DMS153 (cell line): ENCODE data around the gene TPX2.

ENCODE experiments used
- DNase-seq: peaks from one replicate; lab custom pipeline; 2025; lab: John Stamatoyannopoulos, UW

TPX2 gene

DNA sequence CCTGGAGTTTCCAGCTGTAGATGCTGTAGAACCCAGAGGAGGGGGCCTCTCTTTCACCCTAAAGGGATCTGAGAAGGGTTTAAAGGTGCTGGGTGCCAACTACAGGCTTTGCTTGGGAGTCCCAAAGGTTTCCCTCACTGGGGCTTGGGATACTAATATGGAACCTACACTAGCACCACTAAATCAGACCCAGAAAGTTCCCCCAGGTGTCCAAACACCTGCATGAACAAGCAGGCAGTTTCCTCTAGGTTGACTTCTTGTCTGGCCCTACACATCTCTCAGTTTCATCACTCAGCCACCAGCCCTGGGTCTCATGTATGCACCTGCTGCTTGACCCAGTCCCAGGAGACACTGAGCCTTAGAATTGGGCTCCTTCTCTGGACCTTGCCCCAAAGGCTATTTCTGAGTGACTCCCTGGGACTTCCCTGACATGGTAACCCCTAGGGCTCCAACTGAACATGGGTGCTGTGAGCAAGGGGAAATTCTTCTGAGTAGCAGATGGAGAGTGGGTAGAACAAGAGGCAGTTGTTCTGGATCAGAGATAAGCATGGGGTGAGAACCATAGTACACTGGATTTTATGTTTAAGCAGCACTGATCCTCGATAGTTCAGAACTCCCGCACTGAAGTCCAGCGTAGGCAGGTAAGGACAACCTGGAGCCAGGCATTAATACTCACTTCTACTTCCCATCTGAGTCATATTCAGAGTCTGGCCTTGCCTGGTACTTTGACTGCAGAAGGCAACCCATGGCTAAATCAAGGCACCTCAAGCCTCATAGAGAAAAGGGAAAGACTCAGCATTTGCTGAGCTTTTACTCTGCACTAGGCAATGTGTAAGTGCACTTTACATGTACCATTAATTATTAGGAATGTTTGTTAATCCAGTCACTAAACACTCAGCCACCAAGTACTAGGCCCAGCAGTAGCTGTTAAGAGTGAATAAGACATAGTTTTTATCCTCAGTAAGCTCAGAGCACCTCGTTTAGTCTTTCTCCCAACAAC, 33.2 kb upstream of the TPX2 start:
- no peak for DNase-seq

DNA sequence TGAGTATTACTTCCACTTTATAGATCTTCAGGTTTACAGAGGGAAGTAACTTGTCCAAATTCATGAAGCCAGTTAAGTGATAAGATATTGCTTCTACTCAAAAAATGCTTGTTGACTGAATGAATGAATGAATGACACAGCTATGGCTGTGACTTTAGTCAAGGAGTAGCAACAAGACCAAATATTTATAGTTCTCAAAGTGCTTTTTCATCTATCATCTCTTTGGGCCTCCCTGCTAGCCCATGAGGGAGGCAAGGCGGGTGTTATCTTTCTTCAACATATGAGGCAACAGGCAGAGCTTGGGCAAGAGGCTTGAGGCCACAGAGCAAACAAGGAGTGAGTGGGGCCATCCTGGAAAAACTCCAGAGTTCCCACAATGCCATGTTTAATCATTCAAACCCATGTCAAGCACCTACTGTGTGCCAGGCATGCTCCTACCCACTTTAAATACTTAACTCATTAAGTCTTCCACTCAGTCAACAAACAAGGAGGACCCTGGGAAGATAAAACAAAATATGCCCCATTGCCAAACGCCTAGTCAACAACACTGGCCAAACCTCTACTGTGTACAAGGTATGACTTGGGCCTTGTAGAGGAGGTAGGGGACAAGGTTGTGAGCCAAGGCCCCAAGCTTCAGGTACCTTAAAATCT, 32.4 kb upstream of the TPX2 start:
- no peak for DNase-seq

DNA sequence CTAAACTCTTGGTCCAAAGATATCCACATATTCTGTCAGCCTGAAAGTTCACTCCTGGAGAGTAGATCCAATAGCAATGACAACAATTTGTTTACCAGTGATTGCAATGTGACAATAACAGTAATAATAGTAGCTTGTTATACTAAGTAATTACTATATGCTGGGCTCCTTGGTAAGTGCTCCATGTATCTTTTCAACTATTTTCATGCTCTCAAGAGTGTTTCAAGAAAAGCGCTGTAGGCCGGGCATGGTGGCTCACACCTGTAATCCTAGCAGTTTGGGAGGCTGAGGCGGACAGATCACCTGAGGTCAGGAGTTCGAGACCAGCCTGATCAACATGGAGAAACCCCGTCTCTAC, 31.9 kb upstream of the TPX2 start:
- no peak for DNase-seq

DNA sequence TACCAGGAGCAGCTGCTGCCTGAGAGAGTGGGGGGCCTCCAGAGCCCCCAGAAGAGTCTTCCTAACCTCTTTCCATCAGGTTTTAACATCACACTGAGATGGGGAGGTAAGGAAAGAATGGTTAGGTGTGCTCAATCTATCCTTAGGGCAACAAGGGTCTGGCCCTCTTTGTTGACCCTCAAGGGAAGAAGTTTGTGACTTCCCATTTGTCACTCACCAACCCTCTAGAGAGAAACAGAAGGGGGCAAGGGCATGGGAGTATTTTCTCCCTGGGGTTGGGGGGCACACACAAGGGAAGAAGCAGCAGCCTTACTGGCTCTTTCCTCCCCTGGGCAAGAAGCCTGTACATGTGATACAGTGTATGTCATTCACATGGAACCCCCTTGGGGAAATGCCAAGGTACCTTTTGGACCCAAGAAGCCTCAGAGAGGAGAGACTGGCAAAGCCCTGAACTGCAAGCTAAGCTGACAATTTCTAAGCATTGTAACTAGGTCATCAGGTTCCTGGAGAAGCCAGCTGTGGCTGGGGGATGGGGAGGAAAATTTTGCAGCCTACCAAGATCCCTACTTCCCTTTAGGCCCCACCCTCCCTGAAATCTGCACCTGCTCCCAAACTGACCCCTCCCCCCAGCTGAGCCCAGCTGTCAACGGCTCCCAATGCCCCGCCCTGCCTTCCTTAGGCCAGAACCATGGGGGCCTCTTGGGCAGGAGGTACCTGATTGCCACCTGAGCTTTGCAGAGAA, 30.9 kb upstream of the TPX2 start:
- DNase-seq = peak; percentile 93

DNA sequence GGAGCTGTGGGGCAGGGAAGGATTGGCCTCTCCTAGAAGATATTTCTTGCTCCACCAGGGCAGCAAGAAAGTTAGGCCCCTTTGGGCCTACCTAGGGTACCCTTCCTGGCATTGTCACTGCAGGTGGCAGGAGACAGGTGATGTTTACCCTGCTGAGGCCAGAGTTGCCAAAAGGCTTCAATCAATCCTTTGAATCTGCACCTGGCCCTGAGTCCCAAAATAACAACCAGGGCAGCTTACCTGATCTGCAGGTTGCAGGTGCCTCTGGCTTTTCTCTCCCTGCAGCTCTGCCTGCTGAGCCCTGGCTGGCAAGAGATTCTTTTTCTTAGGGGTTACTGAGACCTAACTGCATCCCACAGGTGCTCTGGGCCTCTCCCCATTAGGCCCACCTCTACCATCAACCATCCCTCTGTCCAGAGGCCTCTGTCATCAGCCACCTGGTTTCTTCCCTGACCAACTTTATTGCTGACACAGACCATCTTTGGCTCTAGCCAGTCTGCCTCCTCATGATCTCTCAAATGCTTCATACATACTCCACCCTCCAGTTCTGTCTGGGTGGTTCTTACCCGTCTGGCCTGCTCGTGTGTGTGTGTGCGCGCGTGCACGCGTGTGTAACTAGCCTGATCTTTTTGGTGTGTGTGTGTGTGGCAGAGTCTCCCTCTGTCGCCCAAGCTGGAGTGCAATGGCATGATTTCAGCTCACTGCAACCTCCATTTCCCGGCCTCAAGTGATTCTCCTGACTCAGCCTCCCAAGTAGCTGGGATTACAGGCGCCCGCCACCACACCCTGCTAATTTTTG, 30.2 kb upstream of the TPX2 start:
- DNase-seq = peak; percentile 94

DNA sequence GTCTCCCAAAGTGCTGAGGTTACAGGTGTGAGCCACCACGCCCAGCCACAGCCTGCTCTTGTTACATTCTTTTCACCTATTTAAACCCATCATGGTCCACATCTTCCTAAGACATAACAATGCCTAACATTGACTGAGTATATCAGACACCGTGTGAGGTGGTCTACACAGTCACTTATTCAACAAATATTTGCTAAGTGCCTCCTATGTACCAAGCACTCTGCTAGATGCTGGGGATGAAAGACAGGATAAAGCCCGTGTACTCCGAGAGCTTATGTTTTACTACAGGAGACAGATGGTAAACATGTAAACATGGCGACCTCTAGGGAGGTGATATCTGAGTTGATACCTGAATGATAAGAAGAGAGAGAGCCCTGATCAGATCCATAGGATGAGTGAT, 29.2 kb upstream of the TPX2 start:
- DNase-seq = peak; percentile 14

DNA sequence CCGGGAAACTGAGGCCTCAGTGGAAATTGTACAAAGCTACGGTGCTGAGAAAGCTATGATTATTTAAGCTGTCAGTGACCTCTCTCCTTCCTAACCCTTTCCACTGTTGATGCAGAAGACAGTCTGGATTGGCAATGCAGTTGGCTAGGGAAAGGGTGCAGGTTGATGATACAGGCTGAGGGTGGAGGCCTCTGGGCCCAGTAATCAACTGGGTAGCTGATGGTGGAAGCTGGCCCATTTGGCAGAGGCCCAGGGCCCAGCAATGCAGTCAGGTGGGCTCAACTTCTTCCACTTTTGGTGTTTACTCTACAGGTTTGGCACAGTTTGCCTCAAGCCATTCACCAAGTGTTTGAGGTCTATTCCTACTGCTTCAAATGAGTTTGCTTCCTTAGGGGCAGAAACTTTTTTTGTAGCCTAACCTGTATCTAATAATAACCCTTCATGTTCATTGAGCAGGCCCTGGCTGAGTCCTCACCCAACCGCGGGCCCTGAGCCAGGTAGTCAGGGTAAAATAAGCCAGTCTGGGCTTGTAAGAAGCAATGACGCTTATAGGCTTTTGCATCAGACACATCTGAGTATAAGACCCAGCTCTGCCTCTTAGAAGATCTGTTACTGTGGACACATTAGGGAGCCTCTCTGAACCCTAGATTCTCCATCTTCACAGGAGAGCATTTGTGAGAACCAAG, 28.5 kb upstream of the TPX2 start:
- DNase-seq = peak; percentile 58

DNA sequence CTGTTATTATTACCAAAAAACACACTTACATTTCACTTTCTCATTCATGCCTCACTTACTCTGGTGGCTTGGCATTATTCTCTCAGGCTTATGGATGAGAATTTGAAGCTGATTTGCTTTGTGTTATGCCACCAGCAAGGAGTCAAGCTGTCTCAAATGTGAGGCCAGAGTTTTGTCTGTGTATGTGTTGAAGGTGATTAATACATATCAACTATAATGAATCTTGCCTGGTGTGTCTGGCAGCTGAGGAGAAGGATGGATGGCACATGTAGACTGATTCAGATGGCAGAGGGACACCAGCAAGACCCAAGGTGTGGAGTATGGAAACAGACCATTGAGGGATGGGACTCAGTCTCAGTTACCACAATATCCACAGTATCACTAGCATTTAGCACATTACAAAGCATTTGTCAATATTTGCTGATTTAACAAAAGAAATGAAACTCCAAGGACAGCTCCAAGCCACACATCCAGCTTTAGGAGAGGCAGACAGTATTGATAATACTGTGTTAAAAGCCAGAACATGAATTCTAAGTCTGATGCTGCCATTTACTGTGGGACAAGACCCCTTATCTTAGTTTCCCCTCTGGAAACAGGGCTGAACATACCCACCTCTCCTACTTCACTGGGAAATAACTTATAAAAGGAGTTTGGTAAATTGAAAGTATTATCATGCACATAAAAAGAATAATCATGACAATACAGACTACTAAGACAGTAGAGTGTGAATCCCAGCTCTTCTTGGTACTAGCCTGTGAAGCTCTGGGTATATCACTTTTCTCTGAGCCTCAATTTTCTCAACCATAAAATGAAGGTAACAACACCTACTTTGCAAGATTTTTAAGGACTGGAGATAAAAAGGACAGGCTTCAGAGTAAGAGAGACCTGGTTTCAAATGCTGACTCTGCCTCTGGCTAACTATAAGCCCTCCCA, 27.6 kb upstream of the TPX2 start:
- DNase-seq = peak; percentile 30

DNA sequence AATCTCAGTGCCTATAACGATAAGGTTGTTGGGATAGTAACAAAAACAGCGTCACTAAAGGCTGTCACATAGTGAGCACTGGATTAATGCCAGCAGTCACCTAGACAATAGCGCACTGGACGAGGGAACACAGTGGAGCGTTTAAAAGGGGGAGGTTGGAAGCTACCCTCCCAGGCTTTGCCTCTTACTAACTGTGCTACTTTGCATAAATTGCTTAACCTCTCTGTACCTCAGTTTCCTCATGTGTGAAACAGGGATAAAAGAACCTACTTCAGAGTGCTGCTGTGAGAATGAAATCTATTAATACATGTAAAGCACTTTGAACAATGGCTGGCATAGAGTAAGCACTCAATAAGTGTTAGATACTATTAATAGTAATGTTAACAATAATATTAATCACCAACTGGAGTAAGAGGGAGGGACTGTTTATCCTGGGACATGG, 27.0 kb upstream of the TPX2 start:
- peak; percentile 74 for DNase-seq

DNA sequence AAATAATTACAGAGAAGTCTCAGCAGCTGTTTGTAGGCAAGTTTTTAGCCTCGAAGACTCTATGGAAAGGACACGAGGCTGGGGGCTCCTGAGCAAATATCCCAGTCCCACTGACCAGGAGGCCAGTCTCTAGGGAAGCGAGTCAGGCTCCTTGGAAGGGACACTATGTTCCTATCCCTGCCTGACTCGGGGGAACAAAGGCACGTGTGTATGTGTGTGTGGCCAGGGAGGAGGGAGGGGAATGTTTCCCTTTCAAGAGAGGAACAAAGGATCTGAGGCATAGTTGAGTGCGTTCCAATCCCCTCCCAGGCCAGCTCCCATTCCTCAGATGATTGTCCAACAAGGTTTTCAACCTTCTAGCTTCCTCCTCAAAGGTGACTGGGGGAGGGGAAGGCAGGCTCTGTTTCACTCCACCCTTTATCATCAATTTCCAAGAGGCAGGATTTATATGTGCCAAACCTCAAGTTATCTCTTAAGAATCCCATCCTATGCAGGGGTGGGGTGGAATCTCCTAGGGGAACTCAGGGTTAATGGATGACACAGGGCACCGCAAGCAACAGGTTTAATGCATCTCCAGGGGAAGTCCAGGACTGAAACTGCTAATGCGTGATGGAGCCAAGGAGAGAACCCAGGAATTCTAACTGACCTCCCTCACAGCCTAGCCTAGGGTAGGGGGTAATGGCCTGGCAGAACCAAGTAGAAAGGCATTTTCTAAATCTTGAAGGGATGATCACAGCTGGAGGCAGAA, 26.4 kb upstream of the TPX2 start:
- DNase-seq = peak; percentile 12

DNA sequence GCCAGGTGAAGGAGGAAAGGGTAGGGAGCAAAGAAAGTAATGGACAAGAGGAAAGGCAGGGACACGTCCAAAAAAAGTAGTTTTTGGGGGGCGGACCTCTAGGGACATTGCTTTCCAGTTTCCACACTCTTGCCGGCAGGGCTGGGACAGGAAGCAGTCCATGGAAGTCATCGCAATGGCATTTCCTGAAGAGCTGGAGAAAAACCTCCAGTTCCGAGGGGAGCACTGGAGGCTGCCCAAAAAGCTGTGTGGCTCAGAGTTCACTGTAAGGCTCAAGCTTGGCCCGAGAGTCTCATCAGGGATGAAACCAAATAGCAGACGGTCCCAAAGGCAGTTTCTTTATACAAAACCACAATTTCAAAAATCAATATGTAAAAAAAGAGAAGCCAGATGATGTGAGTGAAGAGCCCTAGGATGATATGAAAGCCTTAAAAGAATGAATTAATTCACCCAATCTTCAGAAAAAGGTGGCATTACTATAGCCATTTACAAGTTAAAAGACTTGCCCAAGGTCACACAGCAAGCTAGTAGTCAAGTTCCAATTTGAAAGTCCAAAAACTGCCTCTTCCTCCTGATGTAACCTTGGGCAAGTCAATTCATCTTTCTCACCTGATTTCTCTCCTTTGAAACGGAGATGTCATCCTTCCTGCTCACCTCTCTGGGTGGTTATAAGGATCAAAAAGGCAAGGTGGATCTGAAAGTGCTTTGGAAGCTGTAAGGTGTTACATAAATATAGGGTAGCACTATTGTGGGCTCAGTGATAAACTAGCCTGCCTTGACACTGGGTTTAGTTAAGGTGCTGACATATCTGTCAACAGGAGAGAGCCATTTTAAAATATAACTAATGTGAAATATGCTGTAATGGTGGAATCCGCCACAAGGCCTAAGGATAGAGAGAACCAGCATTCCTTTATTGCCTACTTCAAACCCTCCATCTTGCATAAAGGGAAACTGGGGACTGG, 25.5 kb upstream of the TPX2 start:
- no peak for DNase-seq

DNA sequence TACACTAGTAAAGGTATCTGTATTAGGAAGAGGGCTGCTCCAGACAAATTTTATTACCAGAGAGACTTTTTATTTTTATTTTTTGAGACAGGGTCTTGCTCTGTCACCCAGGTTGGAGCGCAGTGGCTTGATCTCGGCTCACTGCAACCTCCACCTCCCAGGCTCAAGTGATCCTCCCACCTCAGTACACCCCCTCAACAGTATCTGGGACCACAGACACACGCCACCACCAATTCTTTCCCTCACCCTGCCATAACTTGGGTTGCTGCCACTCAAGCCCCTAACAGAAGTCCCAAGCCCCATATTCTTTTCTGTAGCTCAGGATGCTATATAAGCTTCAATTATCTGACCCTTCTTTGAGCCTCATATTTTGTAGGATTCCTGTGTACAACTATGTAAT, 23.3 kb upstream of the TPX2 start:
- no peak for DNase-seq

DNA sequence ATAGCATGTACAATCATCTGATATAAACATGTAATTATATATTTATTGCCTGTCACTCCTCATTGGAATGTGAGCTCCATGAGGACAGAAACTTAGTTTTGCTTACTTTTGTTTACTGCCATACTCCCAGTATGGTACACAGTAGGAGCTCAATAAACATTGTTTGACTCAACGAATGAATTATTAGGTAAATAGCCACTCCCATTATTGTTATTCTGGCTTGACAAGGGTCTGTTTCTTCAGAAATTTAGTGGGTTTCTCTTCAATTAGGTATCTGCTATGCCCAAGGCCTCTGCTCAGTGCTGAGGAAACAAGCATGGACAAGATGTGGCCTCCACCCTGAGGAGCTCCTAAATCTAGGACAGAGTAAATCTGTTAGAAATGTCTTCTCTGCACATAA, 22.7 kb upstream of the TPX2 start:
- no peak for DNase-seq

DNA sequence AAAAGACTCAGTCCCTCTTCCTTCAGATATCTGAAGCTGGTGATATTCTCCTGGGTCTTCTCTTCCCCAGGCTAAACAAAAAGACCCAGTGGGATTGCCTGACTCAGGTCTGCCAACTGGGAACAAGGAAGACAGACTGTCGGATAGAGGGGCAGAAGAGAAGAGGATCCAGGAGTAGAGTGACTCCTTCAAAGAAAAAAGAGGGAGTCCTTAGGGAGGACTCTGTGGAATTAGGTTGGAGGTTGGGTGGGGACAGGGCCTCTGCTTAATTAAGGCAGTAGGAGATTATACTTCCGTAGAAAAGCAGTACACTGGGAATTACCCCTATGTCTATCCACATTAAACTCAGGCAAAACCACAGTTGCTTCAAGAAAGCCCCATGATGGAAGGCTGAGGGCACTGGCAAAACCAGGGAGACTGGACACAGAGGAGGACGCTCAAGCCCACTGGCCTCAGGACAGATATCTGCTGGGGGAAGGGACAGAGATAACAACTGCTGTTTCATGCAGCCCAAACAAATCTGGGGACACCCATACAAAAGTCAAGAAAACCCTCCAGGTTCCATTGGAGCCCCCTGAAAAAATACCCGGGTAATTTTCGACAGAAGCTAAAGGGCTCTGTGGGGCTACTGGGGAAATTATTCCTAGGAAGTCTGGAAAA, 22.1 kb upstream of the TPX2 start:
- DNase-seq = no peak

DNA sequence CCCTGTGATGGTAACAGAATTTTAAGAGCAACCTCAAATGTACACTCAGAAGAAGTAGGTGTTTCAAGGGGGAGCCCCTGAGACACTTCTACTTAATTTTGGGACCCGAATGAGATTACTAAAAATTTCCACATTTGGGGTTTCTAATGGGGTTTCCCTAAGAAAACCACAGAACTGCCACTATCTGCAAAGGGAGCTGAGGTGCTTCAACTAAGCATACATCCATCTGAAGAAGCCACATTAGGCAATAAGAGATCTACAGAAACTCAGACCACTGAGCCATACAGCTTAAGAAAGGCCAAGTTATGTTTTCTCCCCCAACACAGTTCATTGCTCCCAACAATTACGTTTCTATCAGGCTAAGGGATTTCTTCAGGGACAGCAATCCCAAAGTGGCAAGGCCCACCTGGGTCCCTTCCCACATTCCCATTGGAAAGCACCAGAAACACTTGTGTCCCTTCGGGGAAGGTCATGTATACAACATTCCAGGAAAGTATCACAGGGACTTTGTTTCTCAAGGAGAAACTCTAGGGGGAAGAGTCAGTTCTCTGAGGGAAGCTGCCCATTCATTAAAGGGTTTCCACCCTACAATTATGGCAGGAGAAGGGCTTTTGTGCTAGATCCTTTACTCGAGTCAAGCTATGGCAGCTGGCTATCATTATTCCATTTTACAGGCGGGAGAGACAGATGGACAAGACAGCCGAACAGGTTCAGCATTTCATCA, 21.4 kb upstream of the TPX2 start:
- DNase-seq = no peak

DNA sequence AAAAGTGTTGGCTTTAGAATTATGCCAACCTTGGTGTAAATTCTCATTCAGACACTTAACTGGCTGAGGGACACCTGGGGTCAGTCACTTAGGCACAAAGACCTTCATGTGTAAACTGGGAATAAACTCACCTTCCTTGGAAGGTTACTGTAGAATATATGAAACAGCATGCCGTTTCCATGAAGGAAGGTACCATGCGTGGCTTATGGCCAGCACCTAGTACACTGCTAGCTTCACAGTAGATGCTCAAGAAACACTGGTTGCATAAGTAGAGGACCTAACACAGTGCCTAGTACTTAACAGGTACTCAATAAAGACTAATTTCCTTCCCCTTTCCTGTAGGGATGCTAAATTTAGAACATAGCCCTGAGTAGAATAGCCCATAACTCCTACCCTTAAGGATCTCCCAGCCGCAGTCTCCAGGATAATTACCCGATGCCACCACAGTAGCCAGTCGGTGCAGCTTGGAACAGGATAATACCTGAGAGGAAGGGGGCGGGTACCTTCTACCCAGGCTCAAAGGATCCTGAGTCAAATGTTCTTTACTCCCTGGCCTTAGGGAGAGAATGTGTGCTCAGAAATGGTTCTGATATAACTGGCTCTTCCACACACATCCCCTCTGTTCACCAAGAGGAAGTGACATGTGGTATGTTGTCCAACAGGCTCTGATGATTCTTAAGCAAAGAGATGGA, 20.0 kb upstream of the TPX2 start:
- DNase-seq = no peak
